Measurements from ENCODE around the gene NEDD8. TPM values are rescaled to one million over a fixed set of nuclear protein-coding genes. Genes with fewer than 3 reads are reported as not detected.

NEDD8 gene
- polyA plus RNA-seq, 1 donor, result 188 TPM

DNA sequence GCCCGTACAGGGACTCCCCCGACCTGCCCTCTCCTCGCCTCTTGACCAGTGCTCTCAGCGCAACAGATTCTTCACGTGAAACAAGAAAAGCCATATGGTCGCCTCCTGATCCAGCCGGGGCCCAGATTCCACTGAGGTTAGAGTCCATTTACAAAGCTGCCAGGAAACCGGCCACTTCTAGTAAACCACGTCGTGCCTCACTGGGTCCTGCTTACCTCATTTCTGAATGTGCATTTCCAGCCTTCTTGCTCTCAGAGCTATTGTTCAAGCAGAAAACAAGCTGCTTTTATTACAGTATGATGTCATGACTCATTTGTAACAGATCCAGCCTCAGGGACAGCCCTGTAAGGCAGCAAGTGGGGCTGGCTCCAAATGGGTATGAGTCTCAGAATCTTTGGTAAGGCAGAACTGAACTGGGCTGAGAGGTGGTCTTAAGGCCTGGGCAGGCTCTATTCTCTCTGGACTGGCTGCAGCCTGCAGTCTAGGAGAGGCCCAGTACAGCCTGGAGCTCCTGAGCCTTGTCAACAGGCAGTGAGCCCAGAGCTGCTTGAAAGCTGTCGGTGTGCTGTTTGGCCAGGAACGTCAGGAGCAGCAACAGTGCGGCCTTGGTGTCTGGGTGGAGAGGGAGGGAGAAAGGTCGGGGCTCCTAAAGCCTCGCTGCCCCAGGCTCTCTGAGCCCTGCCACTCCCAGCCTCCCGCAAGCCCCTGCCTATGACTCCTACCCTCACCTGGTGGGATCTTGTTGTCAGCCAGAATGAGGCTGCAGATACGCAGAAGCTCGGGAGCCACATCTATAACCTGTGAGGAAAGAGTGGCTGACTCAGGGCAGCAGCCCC, 52.0 kb downstream of the NEDD8 start:
- DNase-seq (ENCODE audit: low read depth), result no peak

DNA sequence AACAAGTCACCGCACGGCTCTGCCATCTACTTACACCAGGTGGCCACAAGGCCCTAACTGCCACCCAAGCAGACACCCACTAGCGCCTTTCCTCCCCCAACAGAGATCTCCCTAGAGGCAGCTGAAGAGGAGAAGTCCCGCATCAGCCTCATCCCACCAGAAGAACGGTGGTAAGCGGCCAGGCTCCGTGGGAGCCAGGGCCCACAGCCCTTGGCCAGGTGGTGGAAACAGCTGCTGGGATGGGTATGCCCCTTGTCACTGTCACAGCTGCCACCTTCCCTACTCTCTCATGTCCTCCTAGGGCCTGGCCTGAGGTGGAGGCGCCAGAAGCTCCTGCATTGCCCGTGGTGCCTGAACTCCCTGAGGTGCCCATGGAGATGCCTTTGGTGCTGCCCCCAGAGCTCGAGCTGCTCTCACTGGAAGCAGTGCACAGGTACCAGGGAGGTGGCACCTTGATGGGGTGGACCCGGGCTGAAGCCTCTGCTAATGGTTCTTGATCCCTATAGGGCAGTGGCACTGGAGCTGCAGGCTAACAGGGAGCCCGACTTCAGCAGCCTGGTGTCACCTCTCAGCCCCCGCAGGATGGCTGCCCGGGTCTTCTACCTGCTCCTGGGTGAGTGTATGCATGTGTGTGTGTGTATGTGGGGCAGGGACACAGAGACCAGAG, 52.7 kb downstream of the NEDD8 start:
- DNase-seq (ENCODE audit: low read depth), result no peak

DNA sequence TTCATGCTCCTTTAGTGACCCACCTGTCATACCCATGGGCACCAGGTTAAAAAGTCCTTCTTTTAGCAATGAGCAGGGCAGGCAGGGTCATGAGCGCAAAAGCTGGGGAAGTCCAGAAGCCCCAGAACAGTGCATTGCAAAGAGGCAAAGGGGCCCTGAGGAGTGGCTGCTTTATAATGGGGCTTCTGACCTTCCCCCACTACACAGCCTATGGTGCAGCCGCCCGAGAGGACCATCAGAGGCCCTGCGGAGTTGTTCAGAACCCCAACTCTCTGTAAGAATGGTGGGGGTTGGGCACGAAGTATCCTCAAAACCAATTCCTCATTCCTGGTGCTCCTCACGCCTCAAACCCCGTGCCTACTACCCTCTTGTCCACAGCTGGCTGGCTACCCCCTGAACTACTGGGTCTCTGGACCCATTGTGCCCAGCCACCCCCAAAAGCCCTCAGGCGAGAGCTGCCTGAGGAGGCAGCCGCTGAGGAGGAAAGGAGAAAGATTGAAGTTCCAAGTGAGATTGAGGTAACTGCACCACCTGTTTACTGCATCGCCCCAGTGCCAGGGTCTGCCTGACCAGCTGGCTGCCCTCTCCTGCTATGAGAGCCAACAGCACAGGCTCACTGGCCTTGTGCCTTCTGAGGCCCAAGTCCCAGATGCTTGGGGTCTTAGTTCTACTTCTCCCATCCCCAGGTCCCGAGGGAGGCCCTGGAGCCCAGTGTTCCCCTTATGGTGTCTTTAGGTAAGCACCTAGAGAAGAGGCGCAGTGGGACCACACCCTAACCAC, 53.6 kb downstream of the NEDD8 start:
- DNase-seq (ENCODE audit: low read depth), result no peak

DNA sequence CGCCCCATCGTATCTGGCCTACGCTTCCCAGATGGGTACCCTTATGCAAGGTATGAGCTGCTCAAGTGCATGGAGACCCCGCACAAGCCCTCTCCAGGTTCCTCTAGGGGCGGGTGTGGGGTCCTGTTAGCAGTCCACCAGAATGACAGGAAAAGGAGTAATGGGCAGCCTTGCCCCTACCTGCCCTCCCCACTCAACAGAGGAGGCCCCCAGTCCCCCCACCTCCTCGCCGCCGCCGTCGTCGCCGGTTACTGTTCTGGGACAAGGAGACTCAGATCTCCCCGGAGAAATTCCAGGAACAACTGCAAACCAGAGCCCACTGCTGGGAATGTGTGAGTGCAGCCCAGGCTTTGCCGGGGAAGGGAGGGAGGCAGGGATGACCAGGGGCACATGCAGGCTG, 54.3 kb downstream of the NEDD8 start:
- no peak for DNase-seq (ENCODE audit: low read depth)

DNA sequence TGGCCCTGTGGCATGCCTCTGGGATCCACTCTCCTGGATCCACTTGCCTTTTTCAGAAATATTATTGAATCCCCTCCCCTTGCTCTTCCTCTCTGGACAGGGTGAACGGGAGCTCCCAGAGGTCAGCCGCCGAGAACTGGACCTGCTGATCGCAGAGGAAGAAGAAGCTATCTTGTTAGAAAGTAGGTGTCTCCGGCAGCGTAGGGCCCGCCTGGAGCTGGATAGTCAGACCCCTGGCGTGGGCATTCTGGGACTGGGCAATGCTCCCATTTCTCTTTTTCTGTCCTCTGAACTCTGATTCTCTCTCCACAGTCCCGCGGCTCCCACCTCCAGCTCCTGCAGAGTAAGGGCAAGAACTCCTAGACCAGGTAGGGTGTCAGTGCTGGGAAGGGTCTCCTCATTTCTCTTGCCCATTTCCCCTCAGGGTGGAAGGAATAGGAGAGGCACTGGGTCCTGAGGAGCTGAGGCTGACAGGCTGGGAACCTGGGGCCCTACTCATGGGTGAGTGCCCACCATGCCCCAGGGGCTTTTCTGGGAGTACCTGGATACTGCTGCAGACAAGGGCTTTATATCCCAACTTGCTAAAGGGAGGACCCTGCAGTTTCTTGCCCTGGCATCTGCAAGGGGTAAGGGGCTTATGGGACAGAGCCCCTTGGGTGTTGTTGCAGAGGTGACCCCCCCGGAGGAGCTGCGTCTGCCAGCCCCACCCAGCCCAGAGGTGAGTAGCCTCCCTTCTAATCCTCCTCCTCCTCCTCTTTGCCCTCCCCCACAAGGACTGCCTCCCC, 54.9 kb downstream of the NEDD8 start:
- DNase-seq (ENCODE audit: low read depth), result no peak

DNA sequence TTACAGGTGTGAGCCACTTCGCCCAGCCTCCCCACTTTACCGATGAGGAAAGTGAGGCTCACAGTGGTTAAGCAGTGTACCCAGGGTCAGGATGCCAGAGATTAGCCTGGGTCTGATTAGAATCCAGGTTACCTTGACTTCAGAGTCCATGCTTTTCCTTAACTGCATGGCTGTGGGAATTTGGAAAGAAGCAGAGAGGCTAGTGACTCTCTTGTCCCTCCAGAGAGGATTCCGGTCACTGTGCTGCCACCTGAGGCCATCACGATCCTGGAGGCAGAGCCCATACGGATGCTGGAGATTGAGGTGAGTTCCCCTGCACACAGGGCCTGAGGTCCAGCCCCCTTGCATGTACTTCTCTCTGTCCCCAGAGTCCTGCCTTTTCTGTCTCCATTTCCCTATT, 55.6 kb downstream of the NEDD8 start:
- DNase-seq (ENCODE audit: low read depth), result no peak

DNA sequence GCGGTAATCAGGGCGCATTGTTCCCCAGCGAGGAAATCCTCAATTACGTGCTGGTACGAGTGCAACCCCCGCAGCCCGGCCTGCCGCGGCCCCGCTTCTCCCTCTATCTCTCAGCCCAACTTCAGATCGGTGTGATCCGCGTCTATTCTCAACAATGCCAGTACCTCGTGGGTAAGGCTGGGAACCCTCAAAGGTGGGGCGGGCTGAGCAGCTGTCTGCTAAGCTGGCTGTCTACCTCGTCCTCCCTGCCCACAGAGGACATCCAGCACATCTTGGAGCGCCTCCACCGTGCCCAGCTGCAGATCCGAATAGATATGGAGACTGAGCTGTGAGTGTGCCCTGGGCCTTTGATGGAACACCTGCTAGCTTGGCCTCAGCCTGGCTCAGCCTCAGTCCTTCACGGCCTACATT, 59.3 kb downstream of the NEDD8 start:
- DNase-seq (ENCODE audit: low read depth), result no peak

DNA sequence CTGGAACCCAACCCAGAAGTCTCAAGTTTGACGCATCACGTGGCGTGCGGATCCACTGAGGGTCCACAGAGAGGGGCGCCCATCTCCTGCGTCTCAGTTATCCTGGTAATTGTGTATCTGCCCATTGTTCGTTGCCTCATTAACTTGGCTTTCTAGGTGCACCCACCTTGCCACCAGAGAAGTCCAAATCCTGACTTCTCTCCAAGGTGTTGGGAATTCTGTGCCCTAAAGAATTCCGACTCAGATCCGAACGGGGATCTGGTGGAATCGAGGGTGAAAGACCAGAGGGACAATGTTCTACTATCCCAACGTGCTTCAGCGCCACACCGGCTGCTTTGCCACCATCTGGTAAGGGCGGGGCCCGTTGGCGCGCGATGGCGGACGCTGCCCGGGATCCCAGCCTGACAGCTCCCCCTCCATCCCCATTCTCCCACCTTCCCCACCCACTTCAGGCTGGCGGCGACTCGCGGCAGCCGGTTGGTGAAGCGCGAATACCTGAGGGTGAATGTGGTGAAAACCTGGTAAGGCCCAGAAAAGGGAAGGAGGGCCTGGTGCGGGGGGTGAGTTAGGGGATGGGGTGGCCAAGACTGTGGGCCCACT, 59.8 kb downstream of the NEDD8 start:
- DNase-seq (ENCODE audit: low read depth), result no peak

DNA sequence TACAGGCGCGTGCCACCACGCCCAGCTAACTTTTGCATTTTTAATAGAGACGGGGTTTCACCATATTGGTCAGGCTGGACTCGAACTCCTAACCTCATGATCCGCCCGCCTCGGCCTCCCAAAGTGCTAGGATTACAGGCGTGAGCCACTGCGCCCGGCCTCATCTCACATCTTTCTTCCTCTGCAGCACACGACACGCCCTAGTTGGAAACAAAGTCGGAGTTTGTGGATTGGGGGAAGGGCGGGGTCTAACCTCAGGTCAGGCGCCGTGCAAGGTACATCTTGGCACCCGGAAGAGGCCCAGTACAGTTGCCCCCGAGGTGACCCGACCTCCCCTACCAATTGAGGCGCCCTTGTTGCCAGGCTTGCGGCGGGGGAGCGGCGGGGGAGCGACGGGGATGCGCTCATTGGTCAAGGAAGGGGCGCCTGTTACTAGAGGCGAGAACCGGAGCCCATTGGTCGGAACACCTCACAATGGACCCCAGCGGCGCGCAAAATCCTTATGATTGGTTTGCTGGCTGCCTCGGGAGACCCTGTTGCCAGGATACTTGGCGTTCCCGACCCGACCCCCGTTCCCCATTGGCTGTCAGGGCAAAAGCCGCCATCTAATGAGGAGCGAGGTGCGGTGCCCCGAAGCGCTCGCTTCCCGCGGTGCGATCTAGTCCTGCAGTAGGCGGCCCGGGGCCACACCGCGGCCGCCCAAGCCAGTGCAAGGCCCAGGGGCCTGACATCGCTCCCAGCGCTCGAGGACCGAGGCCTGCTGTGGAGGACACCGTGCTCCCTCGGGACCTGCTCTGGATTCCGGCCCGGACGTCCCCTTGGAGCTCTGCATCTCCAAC, 60.5 kb downstream of the NEDD8 start, which contains the start of gene REC8:
TSS of gene REC8 (plus strand) at position 659 of the 839 bp plus-strand sequence. CDS start 473 bp downstream, outside the sequence.
- DNase-seq (ENCODE audit: low read depth), result no peak

DNA sequence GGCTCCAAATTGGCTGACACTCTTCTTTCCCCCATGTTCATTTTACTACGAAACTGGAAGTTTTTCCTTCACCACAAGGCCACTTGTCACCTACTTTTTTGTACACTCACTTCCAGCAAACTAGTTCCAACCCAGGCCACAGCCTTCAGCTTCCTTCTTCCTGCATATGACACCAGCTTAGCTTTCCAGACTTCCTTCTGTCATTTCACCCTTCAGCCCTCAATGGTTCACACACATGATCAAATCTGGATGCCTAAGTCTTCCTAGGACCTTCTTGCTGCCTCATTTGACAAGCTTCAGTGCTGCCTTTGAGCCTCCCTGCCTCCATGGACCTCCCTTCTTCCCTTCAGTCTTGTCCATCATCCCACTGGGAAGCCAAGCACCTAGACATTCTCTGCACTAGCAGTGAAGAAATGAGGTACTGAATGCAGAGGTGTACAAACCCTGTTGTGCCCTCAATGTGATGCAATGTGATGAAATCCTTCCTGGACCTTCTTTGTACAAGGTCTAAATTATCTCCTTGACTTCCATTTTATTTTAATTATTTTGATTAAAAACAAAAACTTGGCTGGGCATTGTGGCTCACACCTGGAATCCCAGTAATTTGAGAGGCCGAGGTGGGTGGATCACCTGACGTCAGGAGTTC, 64.6 kb downstream of the NEDD8 start:
- DNase-seq (ENCODE audit: low read depth), result no peak

Other genes with a start within 250 kb of the NEDD8 start
- gene DHRS4L2, start 243.4 kb downstream of the NEDD8 start, polyA plus RNA-seq (ENCODE audit: insufficient read length), result 9.2 TPM
- 0.18 TPM for gene CARMIL3, start 180.4 kb downstream of the NEDD8 start, polyA plus RNA-seq (ENCODE audit: insufficient read length)
- gene CPNE6, start 160.8 kb downstream of the NEDD8 start, polyA plus RNA-seq (ENCODE audit: insufficient read length), result not detected
- 3.6 TPM for gene PCK2, start 138.1 kb downstream of the NEDD8 start, polyA plus RNA-seq (ENCODE audit: insufficient read length)
- 45.7 TPM for gene DCAF11, start 117.6 kb downstream of the NEDD8 start, polyA plus RNA-seq (ENCODE audit: insufficient read length)
- gene NRL, start 117.4 kb downstream of the NEDD8 start, polyA plus RNA-seq (ENCODE audit: insufficient read length), result 1.8 TPM
- 164 TPM for gene FITM1, start 101.7 kb downstream of the NEDD8 start, polyA plus RNA-seq (ENCODE audit: insufficient read length)
- 110 TPM for gene PSME1, start 96.2 kb downstream of the NEDD8 start, polyA plus RNA-seq (ENCODE audit: insufficient read length)
- 32.1 TPM for gene EMC9, start 90.8 kb downstream of the NEDD8 start, polyA plus RNA-seq (ENCODE audit: insufficient read length)
- gene PSME2, start 85.8 kb downstream of the NEDD8 start, polyA plus RNA-seq (ENCODE audit: insufficient read length), result 74.3 TPM
- gene RNF31, start 84.9 kb downstream of the NEDD8 start, polyA plus RNA-seq (ENCODE audit: insufficient read length), result 32.6 TPM
- gene IRF9, start 71.1 kb downstream of the NEDD8 start, polyA plus RNA-seq (ENCODE audit: insufficient read length), result 25.1 TPM
- gene REC8, start 60.3 kb downstream of the NEDD8 start, polyA plus RNA-seq (ENCODE audit: insufficient read length), result 8.2 TPM
- gene IPO4, start 43.6 kb downstream of the NEDD8 start, polyA plus RNA-seq (ENCODE audit: insufficient read length), result 26.4 TPM
- 18.8 TPM for gene TM9SF1, start 36.9 kb downstream of the NEDD8 start, polyA plus RNA-seq (ENCODE audit: insufficient read length)
- 5.0 TPM for gene TSSK4, start 26.7 kb downstream of the NEDD8 start, polyA plus RNA-seq (ENCODE audit: insufficient read length)
- gene CHMP4A, start 18.9 kb downstream of the NEDD8 start, polyA plus RNA-seq (ENCODE audit: insufficient read length), result 40.0 TPM
- 5.5 TPM for gene MDP1, start 16.3 kb downstream of the NEDD8 start, polyA plus RNA-seq (ENCODE audit: insufficient read length)
- gene GMPR2, start 562 bp upstream of the NEDD8 start, polyA plus RNA-seq (ENCODE audit: insufficient read length), result 53.3 TPM
- 37.0 TPM for gene TINF2, start 10.3 kb upstream of the NEDD8 start, polyA plus RNA-seq (ENCODE audit: insufficient read length)
- 0.86 TPM for gene TGM1, start 30.8 kb upstream of the NEDD8 start, polyA plus RNA-seq (ENCODE audit: insufficient read length)
- gene RABGGTA, start 39.2 kb upstream of the NEDD8 start, polyA plus RNA-seq (ENCODE audit: insufficient read length), result 14.7 TPM
- 15.0 TPM for gene DHRS1, start 67.4 kb upstream of the NEDD8 start, polyA plus RNA-seq (ENCODE audit: insufficient read length)
- 21.1 TPM for gene NOP9, start 67.5 kb upstream of the NEDD8 start, polyA plus RNA-seq (ENCODE audit: insufficient read length)
- 8.2 TPM for gene CIDEB, start 75.6 kb upstream of the NEDD8 start, polyA plus RNA-seq (ENCODE audit: insufficient read length)
- 2.0 TPM for gene LTB4R2, start 77.8 kb upstream of the NEDD8 start, polyA plus RNA-seq (ENCODE audit: insufficient read length)
- gene LTB4R, start 79.1 kb upstream of the NEDD8 start, polyA plus RNA-seq (ENCODE audit: insufficient read length), result 2.1 TPM
- 15.2 TPM for gene ADCY4, start 102.7 kb upstream of the NEDD8 start, polyA plus RNA-seq (ENCODE audit: insufficient read length)
- gene RIPK3, start 107.6 kb upstream of the NEDD8 start, polyA plus RNA-seq (ENCODE audit: insufficient read length), result 1.1 TPM
- gene NFATC4, start 135.8 kb upstream of the NEDD8 start, polyA plus RNA-seq (ENCODE audit: insufficient read length), result 39.2 TPM
- gene NYNRIN, start 166.6 kb upstream of the NEDD8 start, polyA plus RNA-seq (ENCODE audit: insufficient read length), result 23.1 TPM
- gene CBLN3, start 197.3 kb upstream of the NEDD8 start, polyA plus RNA-seq (ENCODE audit: insufficient read length), result 2.4 TPM
- 38.1 TPM for gene KHNYN, start 197.6 kb upstream of the NEDD8 start, polyA plus RNA-seq (ENCODE audit: insufficient read length)
- 54.1 TPM for gene SDR39U1, start 210.4 kb upstream of the NEDD8 start, polyA plus RNA-seq (ENCODE audit: insufficient read length)

Data from forelimb muscle (tissue), 1 donor.